Small intestine (tissue), 7 donors: ENCODE results near the gene LIMA1. TPM values are rescaled to one million over a fixed set of nuclear protein-coding genes. Genes with fewer than 3 reads are reported as not detected.

Experiments
- DNase-seq, 2 donors: peaks; one replicate each; pipeline versions ENCODE4 v3.0.0 to v3.0.0-alpha.2; 2013
- FAIRE-seq: peaks from 2 replicates; lab custom pipeline; 2012; peaks lifted over from hg19 to GRCh38; lab: Jason Lieb, UNC
- H3K27ac ChIP-seq, 3 donors: one replicate each; pipeline ENCODE4 v1.5.1; 2013; ENCODE audit warnings: low read length in 2 of 3, mild to moderate bottlenecking in 2 of 3, control low read depth in 1 of 3, inconsistent platforms in 1 of 3, low read depth in 1 of 3, moderate library complexity in 1 of 3
- H3K27me3 ChIP-seq, 3 donors: one replicate each; pipeline ENCODE4 v1.6.1; 2013; ENCODE audit warnings: low read length in 3 of 3, inconsistent platforms in 1 of 3; ENCODE audit not compliant: control insufficient read depth in 3 of 3, insufficient read depth in 3 of 3
- H3K36me3 ChIP-seq, 3 donors: one replicate each; pipeline ENCODE4 v1.6.1; 2013; ENCODE audit warnings: low read length in 3 of 3, inconsistent platforms in 1 of 3, low read depth in 1 of 3, mild to moderate bottlenecking in 1 of 3, moderate library complexity in 1 of 3; ENCODE audit not compliant: control insufficient read depth in 3 of 3, insufficient read depth in 2 of 3
- H3K4me1 ChIP-seq, 3 donors: one replicate each; pipeline ENCODE4 v1.6.1; 2013; ENCODE audit warnings: low read length in 2 of 3, inconsistent platforms in 1 of 3, low read depth in 1 of 3, mild to moderate bottlenecking in 1 of 3, moderate library complexity in 1 of 3; ENCODE audit not compliant: control insufficient read depth in 3 of 3, insufficient read depth in 2 of 3
- H3K4me3 ChIP-seq, 3 donors: one replicate each; pipeline ENCODE4 v1.5.1; 2013; ENCODE audit warnings: low read length in 3 of 3, control low read depth in 1 of 3, inconsistent platforms in 1 of 3, low read depth in 1 of 3, mild to moderate bottlenecking in 1 of 3, moderate library complexity in 1 of 3
- H3K9me3 ChIP-seq, 2 donors: one replicate each; pipeline ENCODE4 v1.6.1; 2013; ENCODE audit warnings: low read depth in 1 of 2, low read length in 1 of 2; ENCODE audit not compliant: control insufficient read depth in 2 of 2, insufficient read depth in 1 of 2
- WGBS, 3 donors: extraction: QIAGEN DNeasy Blood & Tissue Kit; methylation state at CpG; one replicate each; pipeline ENCODE4 v1.1.7; 2013; 5-methylcytosine and 5-hydroxymethylcytosine counted together
- polyA plus RNA-seq, 4 donors: library from polyadenylated mRNA; stranded (reverse) in 3 of 4; unstranded in 1 of 4; fragments of 200-250 nt in 3 of 4; fragments of 120-200 nt in 1 of 4; gene quantifications; one replicate each; pipeline versions ENCODE4 v1.2.1 to v1.2.3, GENCODE V29; 2013
- donor health status: healthy with polysubstance abuse.
- donor health status: control.
- donor health status: control.
- donor health status: Bipolar disorder and iron deficiency.
- donor health status: healthy.

The LIMA1 gene
- polyA plus RNA-seq, 4 donors = 89.7 to 219 (median 114) TPM

DNA sequence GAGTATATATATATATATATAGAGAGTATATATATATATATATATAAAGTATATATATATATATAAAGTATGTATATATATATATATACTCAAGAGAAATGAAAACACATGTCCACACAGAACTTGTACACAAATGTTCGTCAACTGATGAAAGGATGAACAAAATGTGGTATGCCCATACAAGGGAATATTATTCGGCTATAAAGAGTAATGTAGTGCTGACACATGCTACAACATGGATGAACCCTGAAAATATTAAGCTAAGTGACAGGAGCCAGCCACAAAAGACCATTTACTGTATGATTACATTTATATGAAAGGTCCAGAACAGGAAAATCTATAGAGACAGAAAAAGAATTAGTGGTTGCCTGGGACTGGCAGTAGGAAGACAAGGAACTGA lies 19.5 kb downstream of the LIMA1 start:
- FAIRE-seq (no peak), DNase-seq (no peak)
- Histone ChIP-seq H3K4me3 (no peak overlapping the region), H3K27me3 (no peaks in the 10 kb centered on the region), H3K9me3 (no peaks in the 10 kb centered on the region), H3K36me3 (peaks cover 0 to 24% (median 0%) of the 10 kb centered on the region in 3 donors), H3K4me1 (peaks cover 0 to 19% (median 1%) of the 10 kb centered on the region in 3 donors), H3K27ac (no peak overlapping the region)
- 93 to 97% (median 96%) methylated on average over 2 of the region's 2 CpGs for WGBS, 3 donors

- H3K9me3 ChIP-seq = no peaks in the 10 kb centered on the region
- no peaks in the 10 kb centered on the region for H3K27me3 ChIP-seq
- peaks cover 0 to 22% (median 0%) of the 10 kb centered on the region in 3 donors for H3K36me3 ChIP-seq
- no peak overlapping the region for H3K27ac ChIP-seq
- peaks cover 0 to 21% (median 3%) of the 10 kb centered on the region in 3 donors for H3K4me1 ChIP-seq
- H3K4me3 ChIP-seq = no peak overlapping the region
- FAIRE-seq (no peak), DNase-seq (no peak)
- 31 to 66% (median 49%) methylated on average over 3 of the region's 3 CpGs for WGBS, 3 donors
These were observed 21.7 kb downstream of the LIMA1 start for GRCh38 chr12:50261654-50262053.

- Histone ChIP-seq H3K36me3 (peaks cover 0 to 15% (median 0%) of the 10 kb centered on the region in 3 donors), H3K27ac (peak overlapping the region; percentile 57 to 77 (median 67)), H3K9me3 (no peaks in the 10 kb centered on the region), H3K4me1 (peaks cover 2 to 44% (median 4%) of the 10 kb centered on the region in 3 donors), H3K4me3 (no peak overlapping the region), H3K27me3 (no peaks in the 10 kb centered on the region)
- WGBS, 3 donors = 35 to 59% (median 44%) methylated on average over 5 of the region's 5 CpGs
- DNase-seq (no peak), FAIRE-seq (no peak)
These were observed 25.2 kb downstream of the LIMA1 start for GRCh38 chr12:50258167-50258551.

- H3K27me3 ChIP-seq = no peaks in the 10 kb centered on the region
- H3K9me3 ChIP-seq = no peaks in the 10 kb centered on the region
- 20 to 44% (median 33%) methylated on average over 6 of the region's 6 CpGs for WGBS, 3 donors
- peaks cover 1 to 44% (median 4%) of the 10 kb centered on the region in 3 donors for H3K4me1 ChIP-seq
- no peak overlapping the region for H3K4me3 ChIP-seq
- H3K36me3 ChIP-seq = peaks cover 0 to 15% (median 0%) of the 10 kb centered on the region in 3 donors
- FAIRE-seq (no peak), DNase-seq (peak in 1 of 2 donors; percentile 57)
- peak overlapping the region; percentile 57 to 77 (median 67) for H3K27ac ChIP-seq
These were observed 25.8 kb downstream of the LIMA1 start for GRCh38 chr12:50257236-50258166.

- WGBS, 3 donors = 77 to 87% (median 83%) methylated on average over 2 of the region's 2 CpGs
- no peak overlapping the region for H3K4me3 ChIP-seq
- peaks cover 1 to 48% (median 4%) of the 10 kb centered on the region in 3 donors for H3K4me1 ChIP-seq
- peaks cover 0 to 15% (median 0%) of the 10 kb centered on the region in 3 donors for H3K36me3 ChIP-seq
- no peak for DNase-seq
- no peak for FAIRE-seq
- H3K9me3 ChIP-seq = no peaks in the 10 kb centered on the region
- no peak overlapping the region for H3K27ac ChIP-seq
- no peaks in the 10 kb centered on the region for H3K27me3 ChIP-seq
These were observed 26.6 kb downstream of the LIMA1 start for GRCh38 chr12:50256761-50257160.

DNA sequence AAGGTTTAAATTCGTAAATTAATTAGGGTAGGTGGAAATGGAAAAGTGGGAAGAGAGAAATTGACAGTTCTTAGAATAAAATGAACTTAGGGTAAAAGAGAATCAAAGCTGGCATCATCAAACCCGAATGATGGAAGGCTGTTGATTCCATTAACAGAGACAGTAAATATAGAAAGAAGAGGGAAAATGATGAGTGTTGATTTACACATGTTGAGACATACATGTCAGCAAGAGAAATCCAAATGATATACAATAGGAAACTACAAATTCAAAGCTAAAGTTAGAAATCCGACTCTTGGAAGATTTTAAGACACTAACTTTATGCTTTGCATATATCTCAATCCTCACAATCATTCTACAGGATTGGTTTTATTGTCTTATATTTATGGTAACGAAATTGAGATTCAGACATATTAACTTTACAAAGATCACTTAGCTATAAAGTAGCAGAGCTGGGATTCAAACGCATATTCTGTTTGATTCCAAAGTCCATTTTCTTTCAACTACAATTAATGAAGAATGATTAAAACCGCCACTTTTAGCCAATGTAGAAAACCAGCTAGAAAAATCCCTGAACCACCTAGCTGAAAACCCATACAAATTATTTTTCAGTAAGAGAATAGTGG lies 30.2 kb downstream of the LIMA1 start:
- Histone ChIP-seq H3K36me3 (peaks cover 0 to 14% (median 0%) of the 10 kb centered on the region in 3 donors), H3K27ac (peak overlapping the region in 2 of 3 donors; percentile 77 to 80), H3K4me3 (no peak overlapping the region), H3K27me3 (no peaks in the 10 kb centered on the region), H3K4me1 (peaks cover 1 to 62% (median 10%) of the 10 kb centered on the region in 3 donors), H3K9me3 (no peaks in the 10 kb centered on the region)
- no peak for FAIRE-seq
- peak in 1 of 2 donors; percentile 64 for DNase-seq
- 25 to 60% (median 44%) methylated on average over 6 of the region's 6 CpGs for WGBS, 3 donors

DNA sequence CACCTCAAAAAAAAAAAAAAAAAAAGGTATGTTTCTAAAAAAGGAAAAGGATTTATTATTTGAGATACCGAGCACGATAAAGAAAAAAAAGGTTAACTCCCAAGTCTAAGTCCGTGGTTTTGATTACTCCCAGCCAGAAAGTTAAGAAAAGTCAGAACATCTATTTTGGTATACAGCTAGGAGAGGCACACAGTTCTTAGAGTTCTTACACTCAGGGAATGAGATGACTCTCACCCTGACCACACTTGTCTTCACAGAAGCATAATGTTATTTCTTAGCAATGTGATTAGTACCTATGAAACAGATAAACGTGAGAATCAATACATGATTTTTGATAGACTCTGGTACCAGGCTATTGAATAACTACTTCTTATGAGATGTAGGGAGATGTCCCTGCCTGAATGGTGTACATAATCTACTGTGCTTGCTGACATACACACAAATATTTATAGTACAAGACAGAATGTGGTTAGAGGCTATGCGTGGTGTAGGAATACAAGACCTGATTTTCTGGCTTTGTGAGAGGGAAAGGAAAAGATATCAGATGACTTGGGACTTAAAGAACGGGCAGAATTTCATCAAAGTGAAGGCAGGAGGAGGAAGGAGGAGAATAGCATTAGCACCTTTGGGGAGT lies 31.6 kb downstream of the LIMA1 start:
- Histone ChIP-seq H3K4me1 (peaks cover 0 to 68% (median 10%) of the 10 kb centered on the region in 3 donors), H3K27ac (peak overlapping the region; percentile 77 to 87 (median 80)), H3K27me3 (no peaks in the 10 kb centered on the region), H3K9me3 (no peaks in the 10 kb centered on the region), H3K4me3 (no peak overlapping the region), H3K36me3 (peaks cover 0 to 23% (median 2%) of the 10 kb centered on the region in 3 donors)
- DNase-seq (peak in 1 of 2 donors; percentile 52), FAIRE-seq (no peak)
- WGBS, 3 donors = 11 to 39% (median 16%) methylated on average over 6 of the region's 6 CpGs
